OCI-LY7 (cell line): ENCODE results near the gene BAHCC1. TPM values are rescaled to one million over a fixed set of nuclear protein-coding genes. Genes with fewer than 3 reads are reported as not detected.
"Not testable (repeated sequence)": the region's sequence is repeated elsewhere in the genome, so short reads cannot be mapped to it uniquely, and the experiment has no call there.

Experiments used
- BruUV-seq: library from RNA; stranded (reverse); fragments of 400-500 nt; replicated peaks from 2 replicates; lab custom pipeline; 2021; lab: Mats Ljungman, UMichigan
- CTCF ChIA-PET: fragments of 300-600 bp; sonication (Branson Sonifier 250); formaldehyde crosslinking; loops from one replicate; lab custom pipeline; 2022; ENCODE audit warnings: antibody characterized with exemption; ENCODE audit not compliant: unreplicated experiment; lab: Charles Lee
- POLR2A ChIA-PET: fragments of 300-600 bp; sonication (Branson Sonifier 250); formaldehyde crosslinking; loops from one replicate; lab custom pipeline; 2022; ENCODE audit warnings: antibody characterized with exemption; lab: Charles Lee
- DNase-seq: peaks from one replicate; pipeline ENCODE4 v3.0.0-alpha.2; 2015; ENCODE audit warnings: low spot score
- H2AFZ ChIP-seq: fragments of 200-600 bp; sonication (generic), shearing (Covaris generic); 2 replicates; pipeline ENCODE4 v1.6.1; 2014; ENCODE audit warnings: mild to moderate bottlenecking, antibody characterized with exemption, low read length, moderate library complexity
- H3K27ac ChIP-seq: fragments of 200-600 bp; sonication (generic); 2 replicates; pipeline ENCODE4 v1.5.1; 2014; ENCODE audit warnings: mixed run types, low read depth, mild to moderate bottlenecking, moderate library complexity, low read length, inconsistent platforms; ENCODE audit not compliant: poor library complexity, severe bottlenecking
- H3K36me3 ChIP-seq: fragments of 200-600 bp; sonication (generic); 2 replicates; pipeline ENCODE4 v1.6.1; 2014; ENCODE audit warnings: mild to moderate bottlenecking, antibody characterized with exemption, low read length, moderate library complexity, mixed read lengths; ENCODE audit not compliant: insufficient read depth
- H3K4me1 ChIP-seq: fragments of 200-600 bp; sonication (generic); 2 replicates; pipeline ENCODE4 v1.5.1; 2014; ENCODE audit warnings: mild to moderate bottlenecking, low read length; ENCODE audit not compliant: insufficient read depth, poor library complexity, severe bottlenecking
- H3K4me2 ChIP-seq: fragments of 200-600 bp; sonication (generic); 2 replicates; pipeline ENCODE4 v1.6.1; 2014; ENCODE audit warnings: mild to moderate bottlenecking, low read length
- H3K4me3 ChIP-seq: fragments of 200-600 bp; sonication (generic); 2 replicates; pipeline ENCODE4 v1.5.1; 2014; ENCODE audit warnings: mild to moderate bottlenecking, low read depth, low read length; ENCODE audit not compliant: poor library complexity, severe bottlenecking
- H3K79me2 ChIP-seq: fragments of 200-600 bp; sonication (generic); 2 replicates; pipeline ENCODE4 v1.6.1; 2016; ENCODE audit warnings: low read depth, mild to moderate bottlenecking, low read length, moderate library complexity, mixed read lengths; ENCODE audit not compliant: insufficient read depth
- H3K9me2 ChIP-seq: fragments of 200-600 bp; sonication (generic); 2 replicates; pipeline ENCODE4 v1.6.1; 2016; ENCODE audit warnings: mild to moderate bottlenecking, low read length, mixed read lengths; ENCODE audit not compliant: insufficient read depth
- H3K9me3 ChIP-seq: fragments of 200-600 bp; sonication (generic); 2 replicates; pipeline ENCODE4 v1.6.1; 2014; ENCODE audit warnings: mild to moderate bottlenecking, mixed run types, low read length, mixed read lengths
- H4K20me1 ChIP-seq: fragments of 200-600 bp; sonication (generic); 2 replicates; pipeline ENCODE4 v1.6.1; 2014; ENCODE audit warnings: mild to moderate bottlenecking, antibody characterized with exemption, low read length, moderate library complexity, mixed read lengths; ENCODE audit not compliant: insufficient read depth
- EZH2phosphoT487 ChIP-seq: fragments of 200-600 bp; sonication (generic); IDR thresholded peaks from 2 replicates; pipeline ENCODE4 v1.6.1; 2018; ENCODE audit warnings: low read depth, borderline replicate concordance, mild to moderate bottlenecking, mixed run types, antibody characterized with exemption, low read length, moderate library complexity, mixed read lengths
- intact Hi-C: fragments of 100-400 bp; cut with micrococcal nuclease; formaldehyde crosslinking; loops from one replicate; pipeline ENCODE4 v1.10.0; 2022; ENCODE audit not compliant: unreplicated experiment
- total RNA-seq, 2 experiments: library from RNA; depleted of rRNA in 1 of 2; stranded (reverse); fragments of >200 nt in 1 of 2; shearing (Covaris generic) in 1 of 2; gene quantifications; 2 replicates each; pipeline ENCODE4 v1.2.3, GENCODE V29; 2014 to 2022
- TF ChIP-seq, protein P1 (sequence below): fragments of 200-600 bp; sonication (generic); conservative IDR thresholded peaks from 2 replicates; pipeline ENCODE4 v1.5.1; 2014; ENCODE audit warnings: mild to moderate bottlenecking, antibody characterized with exemption, low read length, moderate library complexity, mixed read lengths

Gene BAHCC1
- total RNA-seq, 2 experiments from 2014 or later: 5.2 to 5.5 TPM

DNA sequence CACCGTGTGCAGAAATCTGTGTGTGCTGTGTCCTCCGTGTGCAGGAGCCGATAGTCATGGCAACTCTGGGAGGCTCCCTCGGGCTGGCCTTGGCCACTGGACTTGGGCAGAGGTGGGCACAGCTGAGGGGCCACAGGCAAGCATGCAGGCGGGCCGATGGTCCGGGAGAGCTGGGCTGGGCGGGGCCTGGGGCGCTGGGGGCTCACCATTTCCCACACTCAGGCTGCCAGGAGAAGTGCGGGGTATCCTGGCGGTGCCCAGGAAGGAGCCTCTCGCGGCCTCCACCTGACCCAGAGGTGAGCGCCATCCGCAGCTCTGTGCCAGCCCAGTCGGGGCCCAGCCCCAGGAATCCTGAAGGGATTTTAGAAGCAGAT, 28.4 kb downstream of the BAHCC1 start:
- Histone ChIP-seq H3K4me2 (no peak overlapping the region), H3K4me3 (no peak overlapping the region), H3K9me3 (peaks cover 7% of the 10 kb centered on the region; the same call in 1 of the 2 replicates), H2AFZ (no peak overlapping the region), H3K79me2 (no peaks in the 10 kb centered on the region), H3K36me3 (no peaks in the 10 kb centered on the region), H3K9me2 (no peaks in the 10 kb centered on the region), H3K27ac (no peak overlapping the region), H3K4me1 (no peaks in the 10 kb centered on the region), H4K20me1 (no peaks in the 10 kb centered on the region)
- CTCF ChIA-PET: no interaction called here
- intact Hi-C loops: no loop called here
- TF ChIP-seq EZH2phosphoT487: no peak
- TF ChIP-seq, protein P1, sequence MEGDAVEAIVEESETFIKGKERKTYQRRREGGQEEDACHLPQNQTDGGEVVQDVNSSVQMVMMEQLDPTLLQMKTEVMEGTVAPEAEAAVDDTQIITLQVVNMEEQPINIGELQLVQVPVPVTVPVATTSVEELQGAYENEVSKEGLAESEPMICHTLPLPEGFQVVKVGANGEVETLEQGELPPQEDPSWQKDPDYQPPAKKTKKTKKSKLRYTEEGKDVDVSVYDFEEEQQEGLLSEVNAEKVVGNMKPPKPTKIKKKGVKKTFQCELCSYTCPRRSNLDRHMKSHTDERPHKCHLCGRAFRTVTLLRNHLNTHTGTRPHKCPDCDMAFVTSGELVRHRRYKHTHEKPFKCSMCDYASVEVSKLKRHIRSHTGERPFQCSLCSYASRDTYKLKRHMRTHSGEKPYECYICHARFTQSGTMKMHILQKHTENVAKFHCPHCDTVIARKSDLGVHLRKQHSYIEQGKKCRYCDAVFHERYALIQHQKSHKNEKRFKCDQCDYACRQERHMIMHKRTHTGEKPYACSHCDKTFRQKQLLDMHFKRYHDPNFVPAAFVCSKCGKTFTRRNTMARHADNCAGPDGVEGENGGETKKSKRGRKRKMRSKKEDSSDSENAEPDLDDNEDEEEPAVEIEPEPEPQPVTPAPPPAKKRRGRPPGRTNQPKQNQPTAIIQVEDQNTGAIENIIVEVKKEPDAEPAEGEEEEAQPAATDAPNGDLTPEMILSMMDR: no peak
- no peak for DNase-seq
- no TSS peak for BruUV-seq
- POLR2A ChIA-PET: no interaction called here

DNA sequence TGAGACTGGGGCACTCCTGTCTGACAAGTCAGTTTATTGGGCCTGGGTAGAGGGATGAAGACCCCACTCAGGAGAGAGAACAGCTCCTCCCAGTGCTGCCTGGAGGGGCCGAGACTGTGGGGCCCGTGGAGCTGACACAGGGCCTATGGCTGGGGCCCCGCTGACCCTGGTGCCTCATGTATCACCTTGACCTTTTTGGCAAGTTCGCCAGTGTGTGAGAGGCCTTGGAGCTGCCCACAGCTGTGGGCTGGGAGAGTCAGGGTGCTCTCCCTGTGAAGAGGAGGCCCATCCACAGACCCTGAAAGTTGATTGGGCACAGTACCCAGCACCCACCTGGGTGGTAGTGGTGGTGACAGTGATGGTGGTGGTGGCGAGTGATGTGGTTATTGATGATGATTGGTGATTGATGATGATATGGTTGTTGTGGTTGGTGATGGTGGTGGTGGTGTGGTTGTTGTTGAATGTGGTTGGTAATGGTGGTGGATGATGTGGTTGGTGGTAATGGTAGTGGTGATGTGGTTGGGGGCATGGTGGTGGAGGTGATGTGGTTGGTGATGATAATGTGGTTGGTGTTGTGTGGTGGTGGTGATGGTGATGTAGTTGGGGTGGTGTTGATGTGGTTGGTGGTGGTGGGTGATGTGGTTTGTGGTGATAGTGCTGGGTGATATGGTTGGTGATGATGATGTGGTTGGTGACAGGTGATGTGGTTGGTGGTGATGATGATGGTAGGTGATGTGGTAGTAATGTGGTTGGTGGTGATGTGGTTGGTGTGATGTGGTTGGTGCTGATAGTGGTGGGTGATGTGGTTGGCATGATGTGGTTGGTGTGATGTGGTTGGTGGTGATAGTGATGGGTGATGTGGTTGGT, 29.1 kb downstream of the BAHCC1 start:
- H3K4me1 ChIP-seq: no peaks in the 10 kb centered on the region
- intact Hi-C loops: no loop called here
- BruUV-seq: no TSS peak
- peaks cover 7% of the 10 kb centered on the region; the same call in 1 of the 2 replicates for H3K9me3 ChIP-seq
- H3K79me2 ChIP-seq: no peaks in the 10 kb centered on the region
- H3K27ac ChIP-seq: no peak overlapping the region
- TF ChIP-seq EZH2phosphoT487: no peak
- TF ChIP-seq, protein P1: no peak
- H3K36me3 ChIP-seq: no peaks in the 10 kb centered on the region
- DNase-seq: no peak
- H4K20me1 ChIP-seq: no peaks in the 10 kb centered on the region
- H3K4me2 ChIP-seq: no peak overlapping the region
- no peaks in the 10 kb centered on the region for H3K9me2 ChIP-seq
- no peak overlapping the region for H3K4me3 ChIP-seq
- ChIA-PET CTCF (no interaction called here), POLR2A (no interaction called here)
- no peak overlapping the region for H2AFZ ChIP-seq

DNA sequence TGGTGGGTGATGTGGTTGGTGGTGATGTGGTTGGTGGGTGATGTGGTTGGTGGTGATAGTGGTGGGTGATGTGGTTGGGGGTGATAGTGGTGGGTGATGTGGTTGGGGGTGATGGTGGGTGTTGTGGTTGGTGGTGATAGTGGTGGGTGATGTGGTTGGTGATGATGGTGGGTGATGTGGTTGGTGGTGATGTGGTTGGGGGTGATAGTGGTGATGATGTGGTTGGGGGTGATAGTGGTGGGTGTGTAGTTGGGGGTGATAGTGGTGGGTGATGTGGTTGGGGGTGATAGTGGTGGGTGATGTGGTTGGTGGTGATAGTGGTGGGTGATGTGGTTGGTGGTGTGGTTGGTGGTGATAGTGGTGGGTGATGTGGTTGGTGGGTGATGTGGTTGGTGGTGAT, 29.8 kb downstream of the BAHCC1 start:
- H2AFZ ChIP-seq, H3K36me3 ChIP-seq, DNase-seq, H3K9me3 ChIP-seq, POLR2A ChIA-PET, intact Hi-C loops, H3K4me3 ChIP-seq, H4K20me1 ChIP-seq, H3K4me1 ChIP-seq, H3K4me2 ChIP-seq, BruUV-seq, H3K27ac ChIP-seq, CTCF ChIA-PET, H3K9me2 ChIP-seq, H3K79me2 ChIP-seq: not testable (repeated sequence)

DNA sequence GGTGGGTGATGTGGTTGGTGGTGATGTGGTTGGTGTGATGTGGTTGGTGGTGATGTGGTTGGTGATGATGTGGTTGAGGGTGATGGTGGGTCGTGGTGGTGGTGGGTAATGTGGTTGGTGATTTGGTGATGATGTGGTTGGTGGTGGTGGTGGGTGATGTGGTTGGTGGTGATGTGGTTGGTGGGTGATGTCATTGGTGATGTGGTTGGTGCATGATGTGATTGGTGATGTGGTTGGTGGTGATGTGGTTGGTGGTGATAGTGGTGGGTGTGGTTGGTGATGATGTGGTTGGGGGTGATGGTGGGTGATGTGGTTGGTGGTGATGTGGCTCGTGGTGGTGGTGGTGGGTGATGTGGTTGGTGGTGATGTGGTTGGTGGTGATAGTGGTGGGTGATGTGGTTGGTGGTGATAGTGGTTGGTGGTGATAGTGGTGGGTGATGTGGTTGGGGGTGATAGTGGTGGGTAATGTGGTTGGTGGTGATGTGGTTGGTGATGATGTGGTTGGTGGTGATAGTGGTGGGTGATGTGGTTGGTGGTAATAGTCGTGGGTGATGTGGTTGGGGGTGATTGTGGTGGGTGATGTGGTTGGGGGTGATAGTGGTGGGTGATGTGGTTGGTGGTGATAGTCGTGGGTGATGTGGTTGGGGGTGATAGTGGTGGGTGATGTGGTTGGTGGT, 30.6 kb downstream of the BAHCC1 start:
- H4K20me1 ChIP-seq, H3K79me2 ChIP-seq, H3K36me3 ChIP-seq, H3K9me3 ChIP-seq, CTCF ChIA-PET, H3K4me2 ChIP-seq, BruUV-seq, H3K27ac ChIP-seq, DNase-seq, H3K4me1 ChIP-seq, H2AFZ ChIP-seq, POLR2A ChIA-PET, intact Hi-C loops, H3K4me3 ChIP-seq, H3K9me2 ChIP-seq: not testable (repeated sequence)
